ENCODE results near the gene THG1L.

Gene THG1L

DNA sequence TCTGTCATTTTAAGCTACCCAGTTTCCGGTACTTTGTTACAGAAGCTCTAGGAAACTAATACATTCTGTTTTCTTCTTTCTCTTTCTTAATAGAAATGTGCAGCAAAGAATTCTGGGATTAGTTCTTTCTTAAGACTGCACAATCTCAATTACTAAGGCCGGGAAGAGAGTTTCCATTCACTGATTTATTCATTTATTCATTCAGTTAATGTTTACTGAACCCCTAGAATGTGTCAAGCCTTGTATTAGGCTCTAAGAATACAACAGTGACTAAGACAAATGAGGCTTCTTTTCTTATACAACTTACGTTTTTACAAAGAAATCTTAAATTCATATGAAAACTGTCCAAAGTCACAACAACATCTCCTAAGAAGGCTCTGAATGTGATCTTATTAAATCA lies 27.5 kb upstream of the THG1L start:
- TF ChIP-seq, protein P1, sequence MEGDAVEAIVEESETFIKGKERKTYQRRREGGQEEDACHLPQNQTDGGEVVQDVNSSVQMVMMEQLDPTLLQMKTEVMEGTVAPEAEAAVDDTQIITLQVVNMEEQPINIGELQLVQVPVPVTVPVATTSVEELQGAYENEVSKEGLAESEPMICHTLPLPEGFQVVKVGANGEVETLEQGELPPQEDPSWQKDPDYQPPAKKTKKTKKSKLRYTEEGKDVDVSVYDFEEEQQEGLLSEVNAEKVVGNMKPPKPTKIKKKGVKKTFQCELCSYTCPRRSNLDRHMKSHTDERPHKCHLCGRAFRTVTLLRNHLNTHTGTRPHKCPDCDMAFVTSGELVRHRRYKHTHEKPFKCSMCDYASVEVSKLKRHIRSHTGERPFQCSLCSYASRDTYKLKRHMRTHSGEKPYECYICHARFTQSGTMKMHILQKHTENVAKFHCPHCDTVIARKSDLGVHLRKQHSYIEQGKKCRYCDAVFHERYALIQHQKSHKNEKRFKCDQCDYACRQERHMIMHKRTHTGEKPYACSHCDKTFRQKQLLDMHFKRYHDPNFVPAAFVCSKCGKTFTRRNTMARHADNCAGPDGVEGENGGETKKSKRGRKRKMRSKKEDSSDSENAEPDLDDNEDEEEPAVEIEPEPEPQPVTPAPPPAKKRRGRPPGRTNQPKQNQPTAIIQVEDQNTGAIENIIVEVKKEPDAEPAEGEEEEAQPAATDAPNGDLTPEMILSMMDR (IDR thresholded peaks at IDR 0.05; ENCODE audit: insufficient read depth, low read depth, low read length, missing control alignments) = no peak
- DNase-seq (ENCODE audit: low read depth) = no peak
- H3K4me3 ChIP-seq (ENCODE audit: low read depth, low read length) = no peak overlapping the region

- TF ChIP-seq, protein P1 (IDR thresholded peaks at IDR 0.05; ENCODE audit: insufficient read depth, low read depth, low read length, missing control alignments) = no peak
Observed at GRCh38 chr5:157708866-157709265, 22.4 kb upstream of the THG1L start.

GRCh38 chr5:157709346-157709745 lies 21.9 kb upstream of the THG1L start:
- H3K4me3 ChIP-seq (ENCODE audit: low read depth, low read length) = no peak overlapping the region
- DNase-seq (ENCODE audit: low read depth) = no peak
- TF ChIP-seq, protein P1 (IDR thresholded peaks at IDR 0.05; ENCODE audit: insufficient read depth, low read depth, low read length, missing control alignments) = no peak

More at GRCh38 chr5:157708866-157709265, 22.4 kb upstream of the THG1L start:
- no peak overlapping the region for H3K4me3 ChIP-seq (ENCODE audit: low read depth, low read length)
- no peak for DNase-seq (ENCODE audit: low read depth)

DNA sequence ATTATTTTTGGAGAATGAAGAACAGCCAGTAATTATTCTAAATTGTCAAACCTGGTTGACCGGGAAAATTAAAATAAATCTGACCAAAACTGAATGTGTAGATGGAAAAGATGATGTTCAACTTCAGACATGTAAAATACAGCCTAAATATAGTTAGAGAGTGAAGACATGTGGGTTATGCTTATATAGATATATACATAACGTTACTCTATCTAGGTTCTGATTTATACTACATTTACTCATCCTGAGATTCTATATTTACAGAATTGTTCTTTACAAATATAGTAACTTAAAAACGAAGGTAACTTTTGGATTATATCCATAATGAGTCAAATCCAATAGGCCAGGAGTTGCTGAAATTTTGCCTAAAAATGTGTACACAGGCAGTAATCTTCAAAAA lies 20.8 kb upstream of the THG1L start:
- TF ChIP-seq, protein P1 (IDR thresholded peaks at IDR 0.05; ENCODE audit: insufficient read depth, low read depth, low read length, missing control alignments) = no peak
- no peak for DNase-seq (ENCODE audit: low read depth)
- H3K4me3 ChIP-seq (ENCODE audit: low read depth, low read length) = no peak overlapping the region

DNA sequence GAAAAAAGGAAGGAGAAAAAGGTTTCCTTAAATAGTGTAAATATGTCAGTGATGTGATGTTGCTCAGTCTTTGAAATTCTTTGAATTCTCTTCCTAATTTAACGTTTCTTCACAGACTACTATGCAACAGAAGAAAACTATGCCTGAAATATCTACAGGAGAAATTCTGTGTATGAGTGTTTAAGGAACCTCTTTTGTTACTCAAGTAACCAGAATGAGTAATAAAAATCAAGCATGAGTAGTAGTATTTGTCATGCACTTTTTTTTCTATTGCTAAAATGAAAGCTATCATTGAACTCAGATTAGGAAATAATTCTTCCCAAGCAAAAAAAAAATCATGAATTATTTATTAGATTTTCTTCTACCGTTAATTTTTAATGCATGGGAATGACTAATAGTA lies 20.3 kb upstream of the THG1L start:
- TF ChIP-seq, protein P1 (IDR thresholded peaks at IDR 0.05; ENCODE audit: insufficient read depth, low read depth, low read length, missing control alignments) = no peak
- no peak for DNase-seq (ENCODE audit: low read depth)
- H3K4me3 ChIP-seq (ENCODE audit: low read depth, low read length) = no peak overlapping the region

DNA sequence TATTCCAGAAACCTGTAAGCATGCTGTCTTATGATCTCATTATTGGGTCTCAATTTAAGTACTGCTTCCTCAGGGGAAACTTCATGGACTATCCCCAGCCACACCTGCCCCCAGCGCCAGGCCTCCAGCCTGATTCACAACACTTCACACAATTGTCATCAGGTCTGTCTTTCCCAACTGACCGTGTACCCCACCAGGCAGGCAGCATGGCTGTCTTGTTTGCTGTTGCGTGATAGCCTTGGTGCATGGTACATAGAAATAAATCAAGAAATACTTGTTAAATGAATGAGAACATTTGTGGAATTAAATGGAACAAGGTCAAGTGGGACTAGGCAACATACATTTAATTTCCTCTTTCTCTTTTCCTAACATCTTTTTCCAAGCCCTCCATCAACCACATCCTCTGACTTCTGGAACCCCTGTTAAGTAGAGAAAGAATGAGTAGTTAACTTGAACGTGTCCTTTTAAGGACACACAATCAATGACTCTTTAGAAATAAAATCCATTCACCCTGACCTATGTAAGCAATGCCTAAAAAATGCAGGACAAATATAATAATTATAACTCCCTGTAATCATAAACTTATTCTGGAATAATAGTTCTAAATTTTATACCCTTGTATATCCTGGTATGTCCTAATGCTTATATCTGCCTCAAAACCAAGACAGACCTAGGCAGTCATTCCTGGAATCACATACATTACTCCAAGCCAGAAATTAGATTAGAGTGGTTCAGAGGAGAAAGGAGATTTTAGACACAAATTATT lies 17.2 kb upstream of the THG1L start:
- DNase-seq (ENCODE audit: low read depth) = no peak
- TF ChIP-seq, protein P1 (IDR thresholded peaks at IDR 0.05; ENCODE audit: insufficient read depth, low read depth, low read length, missing control alignments) = no peak
- H3K4me3 ChIP-seq (ENCODE audit: low read depth, low read length) = no peak overlapping the region

DNA sequence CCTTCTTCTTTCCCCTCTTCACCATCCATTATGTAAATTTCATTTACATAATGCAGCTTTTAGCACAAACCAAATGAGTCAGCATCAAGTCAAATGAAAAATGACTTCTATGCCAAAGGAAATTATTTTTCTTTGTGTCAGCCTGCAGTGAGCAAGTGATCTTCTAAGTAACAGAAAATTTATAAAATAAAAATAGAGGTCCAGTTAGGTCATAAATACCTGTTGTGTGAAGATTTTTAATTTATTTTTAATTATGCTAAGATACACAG lies 16.7 kb upstream of the THG1L start:
- TF ChIP-seq, protein P1 (IDR thresholded peaks at IDR 0.05; ENCODE audit: insufficient read depth, low read depth, low read length, missing control alignments) = no peak
- DNase-seq (ENCODE audit: low read depth) = no peak
- no peak overlapping the region for H3K4me3 ChIP-seq (ENCODE audit: low read depth, low read length)
